Adipocyte (in vitro differentiated cells): ENCODE data around the gene DLK1.

Experiments used
- DNase-seq: peaks from one replicate; pipeline ENCODE4 v3.0.0-alpha.2; 2015; ENCODE audit warnings: low read depth
- H3K27me3 ChIP-seq: replicated peaks from 2 replicates; pipeline ENCODE4 v1.7.0; 2013; ENCODE audit warnings: mild to moderate bottlenecking, low read length, moderate library complexity; ENCODE audit not compliant: control insufficient read depth, insufficient read depth
- H3K36me3 ChIP-seq: 2 replicates; pipeline ENCODE4 v1.7.0; 2013; ENCODE audit warnings: low read length, mild to moderate bottlenecking, moderate library complexity; ENCODE audit not compliant: control insufficient read depth, insufficient read depth, severe bottlenecking
- H3K4me1 ChIP-seq: 2 replicates; pipeline ENCODE4 v1.7.0; 2013; ENCODE audit warnings: mild to moderate bottlenecking, low read length, moderate library complexity; ENCODE audit not compliant: control insufficient read depth, insufficient read depth
- H3K4me3 ChIP-seq: 2 replicates; pipeline ENCODE4 v1.7.0; 2013; ENCODE audit warnings: mild to moderate bottlenecking, low read length, moderate library complexity
- H3K9ac ChIP-seq: 2 replicates; pipeline ENCODE4 v1.7.0; 2013; ENCODE audit warnings: mild to moderate bottlenecking, low read length, moderate library complexity
- H3K9me3 ChIP-seq: 2 replicates; pipeline ENCODE4 v1.7.0; 2013; ENCODE audit warnings: mild to moderate bottlenecking, low read length, moderate library complexity; ENCODE audit not compliant: control insufficient read depth

DLK1 gene

DNA sequence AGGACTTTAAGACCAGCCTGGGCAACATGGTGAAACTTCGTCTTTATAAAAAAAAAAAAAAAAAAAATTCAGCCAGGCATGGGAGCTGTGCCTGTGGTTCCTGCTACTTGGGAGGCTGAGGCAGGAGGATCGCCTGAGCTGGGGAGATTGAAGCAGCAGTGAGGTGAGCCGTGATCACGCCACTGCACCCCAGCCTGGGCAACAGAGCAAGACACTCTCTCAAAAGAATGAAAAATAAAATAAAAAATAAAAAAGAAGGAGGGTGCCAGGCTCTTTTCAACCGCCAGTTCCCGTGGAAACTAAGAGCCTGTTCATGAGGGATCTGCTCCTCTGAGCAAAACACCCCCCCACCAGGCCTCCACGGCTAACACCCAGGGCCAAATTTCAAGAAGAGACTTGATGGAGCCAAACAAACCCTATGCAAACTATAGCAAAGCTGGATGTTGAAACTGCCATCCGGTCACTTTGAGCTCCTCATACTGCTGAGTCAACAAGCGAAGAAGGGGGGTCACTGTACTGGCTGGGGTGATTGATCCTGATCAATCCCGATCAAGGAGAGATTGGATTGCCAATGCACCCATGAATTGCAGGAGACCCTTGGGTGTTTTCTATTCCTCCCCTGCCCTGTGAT is 23.4 kb downstream of the DLK1 start:
- Histone ChIP-seq H3K4me1 (peaks cover 8% of the 10 kb centered on the region), H3K4me3 (no peak overlapping the region), H3K36me3 (no peaks in the 10 kb centered on the region), H3K9me3 (no peaks in the 10 kb centered on the region), H3K27me3 (no peaks in the 10 kb centered on the region), H3K9ac (no peak overlapping the region)
- DNase-seq: no peak

DNA sequence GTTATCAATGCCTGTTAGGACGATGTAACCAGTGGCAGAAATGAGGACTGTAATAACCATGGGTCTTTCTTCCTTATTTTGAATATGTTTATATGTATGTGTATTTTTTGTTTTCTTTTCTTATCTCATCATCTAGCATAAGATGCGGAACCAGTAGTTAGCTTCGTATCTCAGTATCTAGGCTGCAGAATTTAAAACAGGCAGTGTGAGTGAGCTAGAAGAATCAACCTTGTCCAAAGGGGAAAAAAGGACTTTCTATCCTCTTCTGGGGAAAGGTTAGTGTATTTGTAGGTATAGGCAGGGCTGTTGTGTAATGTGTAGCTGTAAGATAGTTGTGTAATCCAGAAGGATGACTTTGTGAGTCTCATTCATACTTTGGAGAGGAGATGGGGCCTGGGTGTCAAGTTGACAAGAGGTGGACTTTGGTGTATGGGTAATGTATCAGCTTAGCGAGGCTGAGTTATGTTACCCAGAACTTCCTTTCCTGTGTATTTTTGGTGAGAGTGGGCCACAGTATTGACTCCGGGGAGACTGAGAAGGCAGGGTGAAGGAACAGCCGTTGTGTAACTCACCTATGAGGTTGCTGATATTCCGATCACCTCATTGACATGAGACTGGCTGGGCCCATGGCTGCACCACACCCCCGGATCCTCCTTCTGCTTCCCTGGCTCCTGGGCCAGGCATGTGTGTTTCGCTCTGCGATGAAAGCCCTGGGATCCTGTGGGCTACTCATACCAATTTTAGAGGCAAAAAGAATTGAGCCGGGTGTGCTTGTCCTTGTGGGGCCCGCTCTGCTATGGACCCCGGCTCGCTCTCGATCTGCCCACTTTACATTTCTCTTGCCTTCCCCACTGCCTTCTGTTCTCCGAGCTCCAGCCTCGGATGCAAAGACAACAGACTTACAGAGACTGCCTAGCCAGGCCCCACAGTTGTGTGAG is 24.3 kb downstream of the DLK1 start:
- Histone ChIP-seq H3K4me1 (peaks cover 8% of the 10 kb centered on the region), H3K4me3 (no peak overlapping the region), H3K9me3 (no peaks in the 10 kb centered on the region), H3K27me3 (no peaks in the 10 kb centered on the region), H3K36me3 (no peaks in the 10 kb centered on the region), H3K9ac (no peak overlapping the region)
- no peak for DNase-seq

DNA sequence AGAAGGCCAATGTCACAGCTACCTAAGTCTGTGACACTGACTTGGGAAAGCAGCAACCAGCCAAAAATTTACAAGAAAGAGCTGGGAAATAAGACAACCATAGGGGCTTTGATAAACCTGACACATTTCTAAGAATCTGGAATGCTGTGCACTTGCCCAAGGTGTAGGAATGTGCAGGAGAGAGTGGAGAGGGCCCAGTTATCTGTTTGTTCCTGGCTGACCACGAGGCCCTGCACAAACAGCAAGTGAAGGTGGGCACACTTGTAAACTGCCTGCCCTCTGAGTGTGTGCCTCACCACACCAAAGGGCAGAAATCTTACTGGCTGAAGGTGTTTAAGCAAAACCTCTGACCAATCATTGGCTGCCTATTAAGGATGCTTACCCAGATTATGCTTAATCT is 27.3 kb downstream of the DLK1 start:
- H3K9ac ChIP-seq: no peak overlapping the region
- no peaks in the 10 kb centered on the region for H3K9me3 ChIP-seq
- H3K4me1 ChIP-seq: peaks cover 7% of the 10 kb centered on the region
- DNase-seq: no peak
- H3K4me3 ChIP-seq: no peak overlapping the region
- no peaks in the 10 kb centered on the region for H3K27me3 ChIP-seq
- H3K36me3 ChIP-seq: no peaks in the 10 kb centered on the region

DNA sequence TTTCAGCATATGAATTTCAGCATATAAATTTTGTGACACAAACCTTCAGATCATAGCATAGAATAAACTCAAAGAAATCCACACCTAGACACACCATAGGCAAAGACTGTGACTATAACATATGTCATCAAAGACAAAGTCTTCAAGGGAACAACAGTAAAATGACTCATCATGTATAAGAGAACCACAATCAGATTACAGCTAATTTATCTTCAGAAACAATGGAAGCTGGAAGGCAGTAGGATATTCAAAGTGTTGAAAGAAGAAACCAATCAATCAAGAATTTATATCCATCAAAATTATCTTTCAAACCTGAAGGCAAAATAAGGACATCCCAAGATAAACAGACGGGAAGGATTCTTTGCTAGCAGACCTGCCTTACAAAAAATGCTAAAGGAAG is 29.0 kb downstream of the DLK1 start:
- Histone ChIP-seq H3K9me3 (no peaks in the 10 kb centered on the region), H3K36me3 (no peaks in the 10 kb centered on the region), H3K9ac (no peak overlapping the region), H3K27me3 (no peaks in the 10 kb centered on the region), H3K4me3 (no peak overlapping the region), H3K4me1 (peaks cover 7% of the 10 kb centered on the region)
- no peak for DNase-seq

DNA sequence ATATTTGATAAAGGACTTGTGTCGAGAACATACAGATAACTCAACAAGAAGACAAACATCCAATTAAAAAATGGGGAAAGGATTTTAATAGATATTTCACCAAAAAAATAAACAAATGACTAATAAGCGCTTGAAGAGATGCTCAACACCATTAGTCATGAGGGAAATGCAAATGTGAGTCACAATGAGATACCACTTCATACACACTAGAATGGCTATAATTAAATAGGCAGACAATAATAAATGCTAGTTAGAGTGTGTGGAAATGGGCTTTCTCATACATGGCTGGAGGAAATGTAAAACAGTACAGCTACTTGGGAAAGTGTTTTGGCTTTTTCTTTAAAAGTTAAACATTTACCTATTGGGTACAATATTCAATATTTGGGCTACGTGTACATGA is 34.8 kb downstream of the DLK1 start:
- H3K9me3 ChIP-seq: no peaks in the 10 kb centered on the region
- H3K4me3 ChIP-seq: no peak overlapping the region
- H3K4me1 ChIP-seq: peaks cover 19% of the 10 kb centered on the region
- H3K27me3 ChIP-seq: peaks cover 12% of the 10 kb centered on the region
- H3K9ac ChIP-seq: no peak overlapping the region
- no peaks in the 10 kb centered on the region for H3K36me3 ChIP-seq
- peak; percentile 44 for DNase-seq

DNA sequence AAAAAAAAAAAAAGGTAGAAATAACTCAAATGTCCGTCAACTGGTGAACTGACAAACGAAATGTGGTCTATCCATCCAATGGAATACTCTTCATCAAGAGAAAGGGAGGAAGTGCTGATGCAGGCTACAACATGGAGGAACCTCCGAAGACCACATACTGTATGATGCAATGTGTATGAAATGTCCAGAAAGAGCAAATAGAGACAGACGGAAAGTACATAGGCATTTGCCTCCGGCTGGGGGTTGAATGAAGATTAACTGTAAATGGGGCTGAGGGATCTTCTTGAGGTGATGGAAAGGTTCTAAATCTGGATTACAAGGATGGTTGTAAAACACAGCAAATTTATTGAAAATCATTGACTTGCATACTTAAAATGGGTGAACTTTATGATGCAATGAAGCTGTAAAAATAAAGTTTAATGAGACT is 35.4 kb downstream of the DLK1 start:
- DNase-seq: peak; percentile 27
- Histone ChIP-seq H3K4me3 (no peak overlapping the region), H3K36me3 (no peaks in the 10 kb centered on the region), H3K9me3 (no peaks in the 10 kb centered on the region), H3K4me1 (peaks cover 19% of the 10 kb centered on the region), H3K9ac (no peak overlapping the region), H3K27me3 (peaks cover 17% of the 10 kb centered on the region)

DNA sequence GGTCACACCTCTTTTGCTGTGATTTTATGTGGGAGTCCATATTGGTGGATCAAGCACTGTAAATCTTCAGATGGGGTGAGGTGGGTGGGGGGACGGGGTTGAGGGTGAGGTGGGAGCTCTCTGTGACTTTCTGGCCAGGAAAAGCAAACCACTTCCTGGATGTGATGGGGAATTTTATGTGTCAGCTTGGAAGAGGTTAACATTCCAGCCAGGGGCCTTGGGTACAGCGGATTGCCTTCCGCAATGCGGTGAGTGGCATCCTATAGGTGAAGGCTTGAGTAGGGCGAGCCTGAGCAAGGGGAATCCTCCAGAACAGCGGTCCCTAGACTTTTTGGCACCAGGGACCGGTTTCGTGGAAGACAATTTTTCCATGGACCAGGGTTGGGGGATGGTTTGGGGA is 36.2 kb downstream of the DLK1 start:
- Histone ChIP-seq H3K36me3 (no peaks in the 10 kb centered on the region), H3K4me1 (peaks cover 19% of the 10 kb centered on the region), H3K9ac (no peak overlapping the region), H3K9me3 (no peaks in the 10 kb centered on the region), H3K4me3 (no peak overlapping the region), H3K27me3 (peaks cover 25% of the 10 kb centered on the region)
- no peak for DNase-seq

DNA sequence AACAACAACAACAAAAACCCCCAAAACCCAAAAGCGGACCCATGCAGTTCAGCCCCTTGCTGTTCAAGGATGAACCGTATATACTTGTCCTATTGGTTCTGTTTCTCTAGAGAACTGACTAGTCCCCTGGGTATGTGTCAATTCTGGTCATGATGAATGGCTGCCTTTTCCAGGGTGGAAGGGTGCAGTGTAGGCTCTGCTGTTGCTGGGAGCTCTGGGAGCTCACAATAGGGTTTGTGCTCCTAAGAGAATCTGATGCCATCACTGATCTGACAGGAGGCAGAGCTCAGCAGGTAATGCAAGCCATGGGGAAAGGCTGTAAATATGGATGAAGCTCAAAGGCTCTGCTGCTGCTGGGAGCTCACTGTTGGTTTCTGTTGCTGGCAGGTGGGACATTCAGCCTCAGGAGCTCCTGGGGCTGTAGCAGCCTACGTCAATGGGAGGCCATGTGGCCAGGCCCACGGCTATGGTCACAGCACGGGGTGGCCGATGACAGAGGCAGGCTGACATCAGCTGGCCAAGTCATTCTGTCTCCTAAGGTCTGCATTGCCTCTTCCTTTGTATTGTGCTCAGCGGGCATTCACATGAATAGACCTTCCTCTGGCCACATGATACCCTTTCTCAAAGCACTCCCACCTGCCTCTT is 37.9 kb downstream of the DLK1 start:
- H3K4me1 ChIP-seq: peaks cover 13% of the 10 kb centered on the region
- H3K4me3 ChIP-seq: no peak overlapping the region
- no peak for DNase-seq
- H3K27me3 ChIP-seq: peaks cover 39% of the 10 kb centered on the region
- no peaks in the 10 kb centered on the region for H3K9me3 ChIP-seq
- H3K36me3 ChIP-seq: no peaks in the 10 kb centered on the region
- H3K9ac ChIP-seq: no peak overlapping the region

DNA sequence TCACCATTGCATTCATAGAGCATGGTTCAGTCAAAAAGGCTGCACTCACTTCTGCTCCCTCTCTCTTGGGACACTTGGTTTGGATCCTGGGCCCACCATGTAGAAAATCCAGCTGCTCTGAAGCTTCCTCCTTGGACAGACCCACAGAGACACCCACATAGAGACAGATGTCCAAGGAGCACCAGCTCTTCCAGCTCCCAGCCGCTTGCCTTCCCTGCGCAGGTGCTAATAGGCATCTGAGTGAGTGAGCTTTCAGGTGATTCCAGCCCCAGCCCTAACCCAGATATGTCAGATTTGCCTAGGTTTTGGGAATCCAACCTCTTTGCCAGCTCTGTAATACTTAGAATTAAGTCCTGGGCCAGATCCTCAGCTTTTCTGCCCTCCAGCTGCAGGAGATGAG is 38.6 kb downstream of the DLK1 start:
- H3K9ac ChIP-seq: no peak overlapping the region
- H3K4me1 ChIP-seq: peaks cover 13% of the 10 kb centered on the region
- no peak overlapping the region for H3K4me3 ChIP-seq
- peaks cover 46% of the 10 kb centered on the region for H3K27me3 ChIP-seq
- no peaks in the 10 kb centered on the region for H3K36me3 ChIP-seq
- H3K9me3 ChIP-seq: no peaks in the 10 kb centered on the region
- DNase-seq: no peak

DNA sequence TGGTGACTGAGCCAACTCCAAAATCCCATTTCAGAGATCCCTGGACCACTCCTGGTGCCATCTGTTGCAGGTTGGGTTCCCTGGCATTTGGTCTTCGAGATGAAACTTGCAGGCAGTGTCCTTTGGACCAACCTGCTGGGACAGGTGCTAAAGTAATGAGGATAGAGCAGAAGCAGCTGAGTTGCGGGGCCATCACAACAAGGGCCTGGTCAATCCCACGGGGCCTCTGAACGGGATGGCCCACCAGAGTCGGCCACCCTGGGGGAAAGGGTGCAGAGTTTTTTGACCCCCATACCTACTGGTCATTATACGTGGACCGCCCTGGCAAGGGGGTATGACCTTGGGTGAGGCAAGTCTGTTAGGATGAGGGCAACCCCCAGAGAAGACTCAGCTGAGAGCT is 39.3 kb downstream of the DLK1 start:
- no peak overlapping the region for H3K9ac ChIP-seq
- no peak for DNase-seq
- no peaks in the 10 kb centered on the region for H3K36me3 ChIP-seq
- peaks cover 13% of the 10 kb centered on the region for H3K4me1 ChIP-seq
- peaks cover 53% of the 10 kb centered on the region for H3K27me3 ChIP-seq
- peaks cover 2% of the 10 kb centered on the region for H3K9me3 ChIP-seq
- no peak overlapping the region for H3K4me3 ChIP-seq

DNA sequence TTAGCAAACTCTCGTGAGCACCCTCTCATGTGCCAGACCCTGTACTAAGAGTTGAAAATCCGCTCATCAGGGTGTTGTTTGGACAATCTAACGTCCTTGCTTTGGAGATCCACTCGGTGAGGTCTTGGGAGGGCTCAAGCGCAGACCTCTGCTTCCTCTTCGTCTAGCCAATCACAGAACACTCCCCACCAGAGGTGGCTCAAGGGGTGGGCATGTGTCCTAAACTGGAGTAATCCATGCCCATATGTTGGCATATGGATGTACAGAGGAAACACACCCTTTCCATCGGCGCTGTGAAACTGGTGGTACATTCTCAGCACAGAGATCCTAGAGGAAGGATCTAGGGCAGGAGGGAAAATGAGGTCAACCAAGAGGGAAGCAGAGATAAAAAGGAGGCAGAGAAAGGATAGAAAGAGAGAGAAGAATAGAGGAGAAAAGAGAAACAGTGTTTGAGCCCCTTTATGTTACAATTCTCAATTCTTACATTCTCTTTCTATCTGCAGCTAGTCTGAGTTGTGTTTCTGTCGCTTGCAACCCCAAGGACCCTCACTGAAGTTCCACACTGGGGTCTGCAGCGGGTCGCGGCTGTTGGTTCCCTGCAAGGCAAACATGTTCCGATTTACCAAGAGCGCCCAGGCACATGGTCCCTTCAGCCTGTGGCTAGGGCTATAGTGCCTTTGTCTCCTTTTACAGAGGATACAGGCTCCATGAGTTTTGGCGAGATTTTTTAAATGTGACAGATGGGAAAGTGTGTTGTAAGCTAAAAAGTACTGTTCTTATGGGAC is 40.5 kb downstream of the DLK1 start:
- Histone ChIP-seq H3K4me3 (no peak overlapping the region), H3K36me3 (no peaks in the 10 kb centered on the region), H3K9ac (no peak overlapping the region), H3K9me3 (peaks cover 8% of the 10 kb centered on the region), H3K27me3 (peaks cover 57% of the 10 kb centered on the region), H3K4me1 (peaks cover 6% of the 10 kb centered on the region)
- no peak for DNase-seq
